HG03175 (cell line): ENCODE measurements around the gene NLRC5.

Source experiments
- ATAC-seq: cut with Tn5 transposase; IDR thresholded peaks from one replicate; pipeline ENCODE4 v1.9.1; 2021; ENCODE audit warnings: mild to moderate bottlenecking, moderate library complexity; ENCODE audit not compliant: unreplicated experiment

NLRC5 gene

DNA sequence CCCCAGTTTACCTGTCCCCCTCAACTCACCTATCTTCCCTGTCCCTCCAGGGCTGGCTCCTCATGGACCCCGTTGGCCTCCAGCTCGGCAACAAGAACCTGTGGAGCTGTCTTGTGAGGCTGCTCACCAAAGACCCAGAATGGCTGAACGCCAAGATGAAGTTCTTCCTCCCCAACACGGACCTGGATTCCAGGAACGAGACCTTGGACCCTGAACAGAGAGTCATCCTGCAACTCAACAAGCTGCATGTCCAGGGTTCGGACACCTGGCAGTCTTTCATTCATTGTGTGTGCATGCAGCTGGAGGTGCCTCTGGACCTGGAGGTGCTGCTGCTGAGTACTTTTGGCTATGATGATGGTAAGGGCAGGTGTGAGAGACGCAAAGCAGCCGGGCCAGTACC, 31.3 kb downstream of the NLRC5 start:
- no peak for ATAC-seq

DNA sequence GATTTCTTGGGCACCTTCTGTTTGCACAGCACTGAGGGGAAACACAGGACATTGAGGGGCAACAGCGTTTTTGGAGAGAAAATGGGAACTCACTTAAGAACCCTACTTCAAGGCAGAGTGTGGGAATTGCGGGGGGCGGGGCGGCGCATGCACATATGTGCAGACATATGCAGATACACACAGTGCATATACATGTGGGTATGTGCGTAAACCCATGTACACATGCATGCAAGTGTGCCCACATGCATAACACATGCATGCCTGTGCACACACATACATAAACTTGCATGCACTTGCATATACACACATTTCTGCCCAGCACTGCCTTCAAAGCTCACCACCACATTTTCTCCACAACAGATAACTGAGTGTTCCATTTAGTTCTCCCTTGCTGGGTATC, 32.4 kb downstream of the NLRC5 start:
- ATAC-seq: no peak

DNA sequence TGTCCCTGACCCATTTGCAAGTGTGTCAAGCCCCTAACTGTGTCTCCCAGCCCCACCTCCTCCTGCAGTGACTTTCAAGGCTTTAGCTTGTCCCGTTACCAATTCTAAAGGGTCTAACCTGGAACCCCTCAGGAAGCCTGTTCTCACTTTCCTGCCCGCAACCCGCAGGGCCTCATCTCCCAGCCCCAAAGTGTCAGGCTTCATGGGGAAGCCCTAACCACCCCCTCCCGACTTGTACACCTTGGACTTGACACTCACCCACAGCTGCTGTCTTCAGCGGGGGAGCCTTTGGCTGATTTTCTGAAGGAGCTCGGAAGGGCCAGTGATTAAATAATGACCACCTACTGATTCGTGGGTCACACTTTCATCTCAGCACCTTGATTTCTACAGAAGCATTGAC, 33.1 kb downstream of the NLRC5 start:
- ATAC-seq: no peak

DNA sequence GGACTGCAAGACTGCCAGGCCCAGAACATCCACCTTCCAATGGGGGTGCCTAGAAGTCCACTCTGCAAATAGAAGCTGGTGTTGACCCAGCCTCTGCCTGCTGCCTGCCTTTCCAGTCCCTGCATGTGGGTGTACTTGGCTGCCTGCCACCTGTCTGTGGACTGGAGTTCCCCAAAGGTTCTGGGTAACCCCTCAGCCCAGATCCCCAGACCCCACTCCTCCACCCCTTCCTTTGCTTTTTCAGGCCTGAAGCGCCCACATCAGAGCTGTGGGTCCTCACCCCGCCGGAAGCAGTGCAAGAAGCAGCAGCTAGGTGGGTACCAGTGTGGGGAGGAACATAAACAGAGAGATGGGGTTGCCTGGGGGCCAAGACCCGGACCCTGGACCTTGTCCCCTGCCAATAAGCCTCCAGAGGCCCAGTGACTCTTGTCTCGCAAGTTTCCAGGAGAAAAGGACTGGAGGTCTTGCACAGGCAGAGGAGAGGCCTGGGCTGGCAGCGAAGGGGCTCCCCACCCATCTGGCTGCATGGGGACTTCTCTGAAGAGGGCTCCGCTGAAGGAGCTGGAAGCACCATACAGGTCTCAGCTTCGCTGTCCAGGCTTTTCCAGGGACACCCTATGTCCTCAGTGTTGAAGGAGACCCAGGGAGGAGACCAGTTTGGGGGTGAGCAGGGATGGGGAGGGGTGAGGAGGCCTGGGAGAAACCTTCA, 34.3 kb downstream of the NLRC5 start:
- ATAC-seq: no peak

DNA sequence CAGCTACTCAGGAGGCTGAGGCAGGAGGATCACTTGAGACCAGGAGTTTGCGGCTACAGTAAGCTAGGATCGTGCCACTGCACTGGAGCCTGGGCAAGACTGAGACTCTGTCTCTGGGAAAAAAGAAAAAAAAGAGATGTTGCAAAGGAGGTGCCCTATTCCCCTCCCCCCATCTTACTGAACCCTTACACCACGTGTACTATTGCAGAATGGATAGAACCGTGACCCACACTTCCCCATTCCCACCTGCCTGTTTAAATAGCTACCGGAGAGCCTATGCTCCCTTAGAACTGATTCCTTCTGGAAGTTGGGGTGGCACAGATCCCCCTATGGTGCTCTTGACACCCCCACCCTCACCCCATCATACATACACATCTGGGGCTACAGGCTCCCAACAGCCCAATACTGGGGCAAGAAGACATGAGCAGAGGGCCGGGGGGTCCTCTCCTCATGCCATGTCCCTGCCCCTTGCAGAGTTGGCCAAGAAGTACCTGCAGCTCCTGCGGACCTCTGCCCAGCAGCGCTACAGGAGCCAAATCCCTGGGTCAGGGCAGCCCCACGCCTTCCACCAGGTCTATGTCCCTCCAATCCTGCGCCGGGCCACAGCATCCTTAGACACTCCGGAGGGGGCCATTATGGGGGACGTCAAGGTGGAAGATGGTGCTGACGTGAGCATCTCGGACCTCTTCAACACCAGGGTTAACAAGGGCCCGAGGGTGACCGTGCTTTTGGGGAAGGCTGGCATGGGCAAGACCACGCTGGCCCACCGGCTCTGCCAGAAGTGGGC, 35.7 kb downstream of the NLRC5 start:
- ATAC-seq: no peak

DNA sequence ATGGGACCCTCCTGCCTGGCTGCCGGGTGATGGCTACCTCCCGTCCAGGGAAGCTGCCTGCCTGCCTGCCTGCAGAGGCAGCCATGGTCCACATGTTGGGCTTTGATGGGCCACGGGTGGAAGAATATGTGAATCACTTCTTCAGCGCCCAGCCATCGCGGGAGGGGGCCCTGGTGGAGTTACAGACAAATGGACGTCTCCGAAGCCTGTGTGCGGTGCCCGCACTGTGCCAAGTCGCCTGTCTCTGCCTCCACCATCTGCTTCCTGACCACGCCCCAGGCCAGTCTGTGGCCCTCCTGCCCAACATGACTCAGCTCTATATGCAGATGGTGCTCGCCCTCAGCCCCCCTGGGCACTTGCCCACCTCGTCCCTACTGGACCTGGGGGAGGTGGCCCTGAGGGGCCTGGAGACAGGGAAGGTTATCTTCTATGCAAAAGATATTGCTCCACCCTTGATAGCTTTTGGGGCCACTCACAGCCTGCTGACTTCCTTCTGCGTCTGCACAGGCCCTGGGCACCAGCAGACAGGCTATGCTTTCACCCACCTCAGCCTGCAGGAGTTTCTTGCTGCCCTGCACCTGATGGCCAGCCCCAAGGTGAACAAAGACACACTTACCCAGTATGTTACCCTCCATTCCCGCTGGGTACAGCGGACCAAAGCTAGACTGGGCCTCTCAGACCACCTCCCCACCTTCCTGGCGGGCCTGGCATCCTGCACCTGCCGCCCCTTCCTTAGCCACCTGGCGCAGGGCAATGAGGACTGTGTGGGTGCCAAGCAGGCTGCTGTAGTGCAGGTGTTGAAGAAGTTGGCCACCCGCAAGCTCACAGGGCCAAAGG, 36.8 kb downstream of the NLRC5 start:
- no peak for ATAC-seq

DNA sequence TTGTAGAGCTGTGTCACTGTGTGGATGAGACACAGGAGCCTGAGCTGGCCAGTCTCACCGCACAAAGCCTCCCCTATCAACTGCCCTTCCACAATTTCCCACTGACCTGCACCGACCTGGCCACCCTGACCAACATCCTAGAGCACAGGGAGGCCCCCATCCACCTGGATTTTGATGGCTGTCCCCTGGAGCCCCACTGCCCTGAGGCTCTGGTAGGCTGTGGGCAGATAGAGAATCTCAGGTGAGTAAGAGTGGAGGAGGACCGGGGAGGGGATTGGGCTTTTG, 37.4 kb downstream of the NLRC5 start:
- ATAC-seq: no peak

DNA sequence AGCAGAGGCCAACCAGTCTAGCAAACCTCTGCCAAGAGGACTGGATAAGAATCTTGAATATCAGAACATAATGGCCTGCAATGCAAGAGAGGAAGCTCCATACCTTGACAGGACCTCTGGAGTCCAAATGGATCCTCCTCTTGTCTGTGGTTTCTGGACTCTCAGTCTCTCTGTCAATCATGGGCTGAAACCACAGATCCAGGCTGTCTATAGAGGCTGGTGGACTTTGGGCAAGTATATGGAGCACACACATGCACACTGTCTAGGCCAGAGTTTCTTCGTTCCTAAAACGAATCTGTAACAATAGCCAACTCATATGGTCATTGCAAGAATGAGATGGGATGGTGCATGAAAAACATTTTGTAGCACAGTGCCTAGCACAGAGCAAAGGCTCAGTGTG, 37.7 kb downstream of the NLRC5 start:
- no peak for ATAC-seq

DNA sequence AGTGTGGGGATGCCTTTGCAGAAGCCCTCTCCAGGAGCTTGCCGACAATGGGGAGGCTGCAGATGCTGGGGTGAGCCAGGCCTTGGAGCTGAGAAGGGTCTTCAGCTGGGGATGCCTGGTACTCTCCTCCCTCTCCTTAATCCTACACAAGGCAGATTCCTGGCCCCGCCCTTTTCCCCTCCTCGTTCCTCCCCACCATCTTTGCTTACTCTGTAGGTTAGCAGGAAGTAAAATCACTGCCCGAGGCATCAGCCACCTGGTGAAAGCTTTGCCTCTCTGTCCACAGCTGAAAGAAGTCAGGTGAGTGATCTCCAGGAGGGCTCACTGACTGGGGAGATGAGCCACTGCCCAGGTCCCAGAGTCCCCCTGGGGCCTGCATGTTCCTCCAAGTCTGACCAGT, 38.7 kb downstream of the NLRC5 start:
- no peak for ATAC-seq

DNA sequence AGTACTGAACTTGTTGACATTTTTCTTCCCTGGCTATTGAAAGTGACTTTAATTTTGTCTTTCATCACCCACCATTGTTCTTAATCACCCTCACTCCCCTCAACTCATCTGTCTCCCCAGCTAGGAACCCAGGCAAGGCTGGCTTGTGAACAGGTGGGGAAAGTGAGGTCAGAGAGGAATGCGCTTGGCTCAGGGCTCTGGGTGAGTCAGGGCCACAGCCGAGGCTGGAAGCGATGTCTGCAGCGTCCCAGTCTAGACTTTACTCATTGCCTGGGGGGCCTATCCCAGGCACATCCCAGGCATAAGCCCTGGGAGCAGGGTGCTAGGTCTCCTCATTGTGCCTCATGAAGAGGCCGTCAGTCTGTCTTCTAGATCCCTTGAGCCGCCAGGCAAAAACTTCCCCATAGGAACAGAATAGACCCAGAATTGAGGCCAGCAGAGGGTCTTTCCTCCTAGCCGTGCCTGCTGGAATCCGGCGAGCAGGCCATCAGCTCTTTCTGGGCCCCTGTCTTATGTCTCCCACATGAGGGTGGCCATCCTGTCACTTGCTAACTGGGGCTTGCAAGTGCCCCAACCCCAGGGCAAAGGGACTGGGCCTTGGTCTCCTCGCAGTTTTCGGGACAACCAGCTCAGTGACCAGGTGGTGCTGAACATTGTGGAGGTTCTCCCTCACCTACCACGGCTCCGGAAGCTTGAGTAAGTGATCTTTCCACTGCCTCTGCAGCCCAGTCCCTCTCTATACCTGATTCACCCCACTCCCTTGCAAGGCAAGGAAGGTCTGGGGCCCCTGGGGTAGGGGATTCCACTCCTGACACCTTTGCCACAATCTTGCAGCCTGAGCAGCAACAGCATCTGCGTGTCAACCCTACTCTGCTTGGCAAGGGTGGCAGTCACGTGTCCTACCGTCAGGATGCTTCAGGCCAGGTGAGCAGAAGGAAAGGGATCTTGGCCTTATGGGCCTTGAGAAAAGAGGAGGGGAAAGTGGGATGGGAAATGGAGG, 40.1 kb downstream of the NLRC5 start:
- no peak for ATAC-seq

DNA sequence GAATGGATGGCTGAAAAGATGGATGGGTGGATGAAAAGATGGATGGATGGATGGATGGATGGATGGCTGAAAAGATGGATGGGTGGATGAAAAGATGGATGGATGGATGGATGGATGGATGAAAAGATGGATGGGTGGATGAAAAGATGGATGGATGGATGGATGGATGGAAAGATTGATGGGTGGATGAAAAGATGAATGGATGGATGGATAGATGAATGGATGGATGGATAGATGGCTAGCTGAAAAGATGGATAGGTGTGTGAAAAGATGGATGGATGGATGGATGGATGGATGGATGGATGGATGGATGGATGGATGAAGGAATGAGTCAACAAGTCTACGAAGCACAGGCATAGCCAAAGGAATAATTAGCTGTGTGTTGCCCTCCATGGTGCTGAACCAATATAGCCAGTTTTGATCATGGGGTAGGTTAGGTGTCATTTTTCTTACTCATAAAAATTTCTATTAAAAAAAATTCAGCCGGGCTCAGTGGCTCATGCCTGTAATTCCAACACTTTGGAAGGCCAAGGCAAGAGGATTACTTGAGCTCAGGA, 41.1 kb downstream of the NLRC5 start:
- ATAC-seq: no peak

DNA sequence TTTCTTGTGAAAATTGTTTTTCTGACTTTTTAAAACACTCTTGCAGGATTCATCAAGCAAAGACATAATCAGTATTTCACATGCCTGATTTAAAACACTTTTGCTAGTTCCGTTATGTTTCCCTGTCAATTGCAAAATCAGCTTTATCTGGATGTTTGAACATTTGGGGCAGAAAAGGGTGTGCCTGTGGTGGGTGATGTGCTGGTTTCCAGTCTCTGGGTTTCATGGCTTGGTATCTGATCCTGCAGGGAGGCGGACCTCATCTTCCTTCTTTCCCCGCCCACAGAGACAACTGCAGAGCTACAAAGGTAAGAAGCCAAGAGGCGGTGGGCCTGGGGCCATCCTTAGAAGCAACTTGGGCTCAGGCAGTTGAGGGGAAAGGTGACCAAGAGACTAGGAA, 41.8 kb downstream of the NLRC5 start:
- no peak for ATAC-seq

DNA sequence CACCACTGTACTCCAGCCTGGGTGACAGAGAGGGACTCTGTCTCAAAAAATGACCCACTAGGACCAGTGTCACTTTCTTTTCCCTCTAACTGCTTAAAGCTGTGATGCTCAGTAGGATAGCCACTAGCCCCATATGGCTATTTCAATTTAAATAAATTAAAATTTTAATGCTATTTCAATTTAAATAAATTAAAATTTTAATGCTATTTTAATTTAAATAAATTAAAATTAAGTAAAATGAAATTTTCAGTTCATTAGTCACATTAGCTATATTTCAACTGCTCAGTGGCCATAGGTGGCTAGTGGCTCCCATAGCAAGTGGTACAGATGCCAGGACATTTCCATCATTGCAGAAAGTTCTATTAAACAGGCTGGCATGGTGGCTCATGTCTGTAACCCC, 43.0 kb downstream of the NLRC5 start:
- ATAC-seq: no peak

DNA sequence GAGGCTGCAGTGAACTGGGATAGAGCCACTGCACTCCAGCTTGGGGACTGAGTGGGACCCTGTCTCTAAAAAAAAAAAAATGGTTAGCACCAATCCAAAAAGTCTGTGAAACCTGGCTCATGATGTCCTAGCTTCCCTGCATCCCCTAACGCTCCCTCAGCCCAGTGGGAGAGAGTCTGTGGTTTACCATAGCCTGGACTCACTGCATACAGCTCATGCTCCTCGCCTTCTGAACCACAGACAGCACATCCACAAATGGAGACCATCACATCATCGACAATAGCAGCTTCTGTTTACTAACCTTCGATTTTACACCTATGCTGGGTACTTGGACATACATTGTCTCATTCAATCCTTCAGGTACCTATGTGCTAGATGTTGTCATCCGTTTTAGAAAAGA, 43.6 kb downstream of the NLRC5 start:
- ATAC-seq: no peak

DNA sequence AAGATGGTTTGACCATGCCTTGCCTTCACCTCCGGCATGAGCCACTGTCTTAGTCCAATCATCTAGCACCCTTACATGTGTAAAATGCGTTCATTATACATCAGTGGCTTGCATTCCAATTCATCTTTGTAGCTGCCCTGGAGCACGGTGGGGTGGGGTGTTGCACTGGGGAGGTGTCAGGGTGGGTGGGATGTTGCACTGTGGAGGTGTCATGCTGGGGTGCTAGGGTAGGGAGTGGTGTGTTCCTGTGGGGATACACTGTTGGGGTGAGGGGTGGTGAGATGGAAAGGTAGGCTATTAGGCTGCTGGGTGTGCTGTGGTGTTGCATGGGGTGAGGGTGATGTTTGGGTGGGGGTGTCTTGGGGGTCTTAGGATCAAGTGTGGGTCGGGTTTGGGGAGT, 47.0 kb downstream of the NLRC5 start:
- ATAC-seq: no peak

DNA sequence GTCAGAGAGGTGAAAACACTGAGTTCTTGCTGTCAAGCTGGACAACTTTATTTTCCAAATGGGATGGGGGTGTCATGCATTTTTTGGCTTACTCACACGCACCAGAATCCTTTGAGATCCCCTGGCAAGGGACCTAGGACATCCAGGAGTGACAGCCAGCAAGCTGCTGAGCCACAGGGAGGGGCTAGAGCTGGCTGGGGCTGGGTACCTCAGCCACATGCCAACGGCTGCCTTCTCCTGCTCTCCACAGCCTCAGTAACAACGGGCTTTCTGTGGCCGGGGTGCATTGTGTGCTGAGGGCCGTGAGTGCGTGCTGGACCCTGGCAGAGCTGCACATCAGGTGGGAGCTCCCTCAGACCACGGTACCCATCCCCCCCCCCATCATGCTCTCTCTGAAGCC, 47.6 kb downstream of the NLRC5 start:
- ATAC-seq: no peak

DNA sequence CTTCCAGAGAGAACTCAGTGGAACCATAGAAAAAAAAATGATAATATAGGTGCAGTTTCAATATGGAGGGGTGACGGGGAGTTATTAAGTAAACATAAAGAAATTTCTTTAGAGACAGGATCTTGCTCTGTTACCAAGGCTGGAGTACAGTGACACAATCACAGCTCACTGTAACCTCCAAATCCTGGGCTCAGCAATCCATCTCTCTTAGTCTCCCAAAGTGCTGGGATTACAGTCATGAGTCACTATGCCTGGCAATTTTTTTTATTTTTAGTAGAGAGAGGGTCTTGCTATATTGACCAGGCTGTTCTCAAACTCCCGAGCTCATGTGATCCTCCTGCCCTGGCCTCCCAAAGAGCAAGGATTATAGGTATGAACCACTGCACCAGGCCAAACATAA, 48.8 kb downstream of the NLRC5 start:
- ATAC-seq: no peak

DNA sequence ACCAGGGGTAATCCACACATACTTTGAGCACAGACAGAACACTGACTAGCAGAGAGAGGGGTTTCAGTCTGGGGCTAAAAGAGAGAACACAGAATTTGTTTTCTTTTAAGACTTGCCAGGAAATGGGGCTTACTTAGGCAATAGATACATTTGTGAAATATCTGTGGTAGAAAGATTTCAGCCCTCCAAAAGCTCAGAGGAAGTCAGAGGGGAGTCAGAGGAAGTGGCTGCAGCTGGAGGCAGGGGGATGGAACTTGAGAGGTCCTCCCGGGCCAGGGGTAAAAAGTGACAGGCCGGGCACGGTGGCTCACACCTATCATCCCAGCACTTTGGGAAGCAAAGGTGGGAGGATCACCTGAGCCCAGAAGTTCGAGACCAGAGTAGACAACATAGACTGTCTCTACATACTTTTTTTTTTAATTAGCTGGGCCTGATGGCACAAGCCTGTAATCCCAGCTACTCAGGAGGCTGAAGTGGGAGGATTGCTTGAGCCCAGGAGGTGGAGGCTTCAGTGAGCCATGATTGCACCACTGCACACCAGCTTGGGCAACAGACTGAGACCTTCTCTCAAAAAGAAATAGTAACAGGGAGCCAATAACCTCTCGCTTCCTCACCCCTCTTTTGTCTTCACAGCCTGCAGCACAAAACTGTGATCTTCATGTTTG, 49.9 kb downstream of the NLRC5 start:
- peak; percentile 25 for ATAC-seq

DNA sequence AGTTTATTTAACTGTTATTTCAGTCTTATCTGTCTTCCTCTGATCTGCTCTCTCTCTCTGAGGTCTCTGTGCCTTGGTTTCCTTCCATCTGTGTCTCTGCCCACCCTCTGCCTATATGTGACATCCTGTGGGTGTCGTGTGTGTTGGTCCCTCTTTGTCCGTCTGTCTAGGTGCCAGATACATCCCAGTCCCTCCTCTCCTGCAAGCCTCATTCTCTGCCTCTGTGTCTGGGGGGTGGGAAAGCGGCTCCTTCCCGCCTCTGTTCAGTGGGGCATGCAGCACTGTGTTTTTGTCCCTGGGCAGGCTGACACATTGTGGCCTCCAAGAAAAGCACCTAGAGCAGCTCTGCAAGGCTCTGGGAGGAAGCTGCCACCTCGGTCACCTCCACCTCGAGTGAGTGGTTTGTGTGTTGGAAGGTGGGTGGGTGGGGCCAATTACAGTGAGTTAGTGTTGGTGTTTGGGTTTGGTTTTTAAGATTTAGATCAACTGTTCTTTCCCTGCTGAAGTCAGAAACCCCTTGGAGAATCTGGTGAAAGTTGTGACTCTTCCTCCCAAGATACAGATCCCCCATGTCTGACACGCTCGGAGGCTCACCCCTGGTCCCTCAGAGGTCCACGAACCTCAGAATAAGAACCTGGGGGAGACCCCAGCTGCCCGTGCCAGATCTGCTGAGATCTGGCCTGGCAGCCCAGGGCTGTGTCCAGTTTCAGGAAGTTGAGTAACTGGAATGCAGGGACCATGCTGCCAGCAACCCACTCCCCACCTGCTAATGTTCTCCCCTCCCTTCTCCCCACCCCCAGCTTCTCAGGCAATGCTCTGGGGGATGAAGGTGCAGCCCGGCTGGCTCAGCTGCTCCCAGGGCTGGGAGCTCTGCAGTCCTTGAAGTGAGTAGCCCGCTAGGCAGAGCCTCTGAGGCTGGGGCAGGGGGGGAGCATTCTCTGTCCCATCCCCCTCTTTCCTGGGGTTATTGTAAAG, 52.1 kb downstream of the NLRC5 start:
- peak; percentile 38 for ATAC-seq
